K562 (cell line): ENCODE results near the gene PTTG1IP. TPM values are rescaled to one million over a fixed set of nuclear protein-coding genes. Genes with fewer than 3 reads are reported as not detected.

ENCODE experiments used
- CHD1 ChIP-seq: fragments of 200-600 bp; sonication (generic); IDR thresholded peaks from one replicate; pipeline ENCODE4 v1.6.1; 2012; ENCODE audit warnings: mild to moderate bottlenecking, moderate library complexity, low read length, inconsistent platforms
- ELK3 ChIP-seq: fragments of 450-650 bp; formaldehyde crosslinking; IDR thresholded peaks from 2 replicates; pipeline ENCODE4 v1.4.0; 2020; ENCODE audit warnings: mild to moderate bottlenecking
- GABPA ChIP-seq: fragments of 200-800 bp; sonication (Bioruptor generic); conservative IDR thresholded peaks from 2 replicates; pipeline ENCODE4 v1.6.1; 2016; ENCODE audit warnings: low read depth, missing genetic modification characterization, missing compliant biosample characterization
- HIVEP1 ChIP-seq: fragments of 250-450 bp; sonication (Bioruptor Pico); IDR thresholded peaks from 2 replicates; pipeline ENCODE4 v1.4.0; 2020; ENCODE audit warnings: mild to moderate bottlenecking
- KLF1 ChIP-seq: fragments of 450-650 bp; IDR thresholded peaks from 2 replicates; pipeline ENCODE4 v1.6.1; 2016; ENCODE audit warnings: missing genetic modification characterization, missing compliant biosample characterization
- MTA3 ChIP-seq: fragments of 450-650 bp; formaldehyde crosslinking; IDR thresholded peaks from 2 replicates; pipeline ENCODE4 v1.6.1; 2017; ENCODE audit warnings: mild to moderate bottlenecking, borderline replicate concordance
- NCOA4 ChIP-seq: fragments of 450-650 bp; IDR thresholded peaks from 2 replicates; pipeline ENCODE4 v1.6.1; 2018; ENCODE audit warnings: mild to moderate bottlenecking; ENCODE audit not compliant: partially characterized antibody
- NCOR1 ChIP-seq: fragments of 450-650 bp; IDR thresholded peaks from 2 replicates; pipeline ENCODE4 v1.6.1; 2016; ENCODE audit warnings: mild to moderate bottlenecking, moderate library complexity
- NR4A1 ChIP-seq, 2 experiments: fragments of 250-450 bp in 1 of 2; fragments of 450-650 bp in 1 of 2; sonication (Bioruptor Pico) in 1 of 2; IDR thresholded peaks; 2 replicates each; pipeline versions ENCODE4 v1.4.0 to v1.6.1; 2016 to 2020; ENCODE audit warnings: mild to moderate bottlenecking in 2 of 2, missing compliant biosample characterization in 1 of 2, missing genetic modification characterization in 1 of 2, moderate library complexity in 1 of 2
- PCBP1 ChIP-seq: fragments of 200-400 bp; formaldehyde crosslinking; IDR thresholded peaks from 2 replicates; pipeline ENCODE4 v1.6.1; 2018; ENCODE audit warnings: mild to moderate bottlenecking, low read depth, low read length; ENCODE audit not compliant: poor library complexity, severe bottlenecking
- POLR2AphosphoS5 ChIP-seq: IDR thresholded peaks from 2 replicates; pipeline ENCODE4 v1.6.1; 2011; ENCODE audit warnings: mild to moderate bottlenecking, low read depth, low read length, moderate library complexity; ENCODE audit not compliant: control insufficient read depth, insufficient read depth
- POLR2G ChIP-seq: fragments of 200-400 bp; formaldehyde crosslinking; IDR thresholded peaks from 2 replicates; pipeline ENCODE4 v1.6.1; 2017; ENCODE audit warnings: low read depth, mild to moderate bottlenecking, antibody characterized with exemption, low read length, moderate library complexity
- SRSF3 ChIP-seq: fragments of 200-400 bp; formaldehyde crosslinking; IDR thresholded peaks from 2 replicates; pipeline ENCODE4 v1.6.1; 2016; ENCODE audit warnings: mild to moderate bottlenecking, low read length, moderate library complexity; ENCODE audit not compliant: insufficient read depth
- ZBTB34 ChIP-seq: fragments of 250-450 bp; sonication (Bioruptor Pico); IDR thresholded peaks from 2 replicates; pipeline ENCODE4 v1.8.0; 2021; ENCODE audit warnings: mild to moderate bottlenecking, moderate library complexity
- ZFPM2 ChIP-seq: fragments of 250-450 bp; sonication (Bioruptor Pico); IDR thresholded peaks from 2 replicates; pipeline ENCODE4 v1.5.1; 2022; ENCODE audit warnings: mild to moderate bottlenecking
- ZKSCAN1 ChIP-seq: fragments of 150-350 bp; IDR thresholded peaks from 2 replicates; pipeline ENCODE4 v1.6.1; 2016; ENCODE audit warnings: low read depth, low read length
- ZNF124 ChIP-seq: sonication (generic); formaldehyde crosslinking; IDR thresholded peaks from 2 replicates; pipeline ENCODE4 v1.8.1; 2022; ENCODE audit warnings: missing genetic modification reagents
- ZNF239 ChIP-seq: fragments of 250-450 bp; sonication (Bioruptor Pico); IDR thresholded peaks from 2 replicates; pipeline ENCODE4 v1.4.0; 2020; ENCODE audit warnings: mild to moderate bottlenecking
- polyA plus RNA-seq, 8 experiments: library from polyadenylated mRNA; depleted of rRNA in 4 of 8; stranded (reverse) in 5 of 8; unstranded in 3 of 8; fragments of >200 nt; fragmentation: Nextera tagmentation in 2 of 8; fragmentation: Illumina TruSeq in 1 of 8; extraction: Ambion mirVana in 2 of 8; extraction: Trizol in 1 of 8; gene quantifications; 2 replicates each; pipeline versions ENCODE4 v1.2.1 to v1.2.3, GENCODE V29; 2011 to 2014; ENCODE audit warnings: inconsistent platforms in 1 of 8, missing spikeins in 1 of 8
- total RNA-seq, 7 experiments: library from RNA; depleted of rRNA in 6 of 7; stranded (reverse); fragments of >200 nt in 6 of 7; fragmentation: Illumina TruSeq in 2 of 7; extraction: Trizol in 2 of 7; gene quantifications; 2 replicates each; pipeline versions ENCODE4 v1.2.1 to v1.2.3, GENCODE V29; 2011 to 2021; ENCODE audit warnings: low replicate concordance in 1 of 7
- TF ChIP-seq, protein P1 (sequence below): sonication (generic); formaldehyde crosslinking; IDR thresholded peaks from 2 replicates; pipeline ENCODE4 v1.8.0; 2023; ENCODE audit warnings: mild to moderate bottlenecking, missing genetic modification reagents
- TF ChIP-seq, protein P2 (sequence below): fragments of 200-800 bp; sonication (Bioruptor generic); IDR thresholded peaks from 2 replicates; pipeline ENCODE4 v1.6.1; 2017; ENCODE audit warnings: missing genetic modification characterization, missing compliant biosample characterization

The PTTG1IP gene
- total and polyA plus RNA-seq, 9 of the 15 experiments (the other 6 are each of a cell fraction or from before 2014, with no cell fraction given), result 5.0 to 99.3 (median 82.4) TPM

DNA sequence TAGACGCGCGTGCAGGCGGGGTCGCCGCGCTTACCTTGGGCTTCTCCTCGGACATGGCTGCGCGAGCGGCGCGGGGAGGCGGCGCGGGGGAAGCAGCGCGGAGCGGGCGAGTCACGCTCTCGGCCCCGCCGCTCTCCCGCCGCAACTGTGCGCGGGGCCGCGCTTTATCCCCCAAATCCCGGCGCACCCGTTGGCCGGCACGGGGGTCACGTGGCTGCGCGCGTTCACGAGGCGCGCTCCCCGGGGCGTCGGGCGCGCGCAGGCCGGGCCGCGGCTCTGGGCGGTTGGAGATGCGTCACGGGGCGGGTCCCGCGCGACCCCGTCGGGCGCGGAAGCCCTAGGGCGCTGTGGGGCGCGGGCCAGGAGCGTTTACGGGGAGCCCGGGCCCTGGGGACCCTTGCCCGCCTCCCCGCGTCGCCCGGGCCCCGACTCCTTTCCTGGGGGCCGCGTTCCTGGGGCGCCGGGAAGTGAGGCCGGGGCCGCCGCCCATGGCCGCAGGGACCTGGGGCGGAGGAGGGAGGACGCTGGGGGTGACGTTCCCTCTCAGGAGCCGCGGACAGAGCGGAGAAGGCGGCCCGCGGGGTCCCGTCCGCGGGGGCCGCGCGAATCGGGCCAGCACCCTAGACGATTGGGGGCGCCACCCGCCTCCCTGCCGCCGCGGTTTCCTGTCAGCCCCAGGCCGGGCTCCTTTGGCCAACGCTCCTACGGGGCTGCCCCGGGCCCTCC is 55.4 kb downstream of the PTTG1IP start, which contains the start of gene SUMO3 (continued):
- TF ChIP-seq ZNF124 (CRISPR knock-in tag) (no peak), ZKSCAN1 (no peak), ZFPM2 (CRISPR knock-in tag) (peak; percentile 68; the same call in 1 of the 2 replicates), KLF1 (tag) (peak; percentile 95), NCOA4 (no peak), CHD1 (no peak), NR4A1 (CRISPR knock-in tag; IDR thresholded peaks at IDR 0.05) (peak; percentile 72; the same call in 1 of the 2 replicates), NR4A1 (tag; IDR thresholded peaks at IDR 0.05) (peak; percentile 97), POLR2AphosphoS5 (peak; percentile 66), POLR2G (peak; percentile 80), MTA3 (peak; percentile 77), GABPA (tag) (peak; percentile 68), ELK3 (CRISPR knock-in tag) (0 out of 2 replicates have a peak, but pooled peaks have one; percentile 6), HIVEP1 (CRISPR knock-in tag) (peak; percentile 69; the same call in 1 of the 2 replicates), SRSF3 (no peak), PCBP1 (peak; percentile 93), ZBTB34 (CRISPR knock-in tag) (peak; percentile 90), ZNF239 (CRISPR knock-in tag) (peak; percentile 72; the same call in 1 of the 2 replicates), NCOR1 (no peak)
- TF ChIP-seq, protein P1, sequence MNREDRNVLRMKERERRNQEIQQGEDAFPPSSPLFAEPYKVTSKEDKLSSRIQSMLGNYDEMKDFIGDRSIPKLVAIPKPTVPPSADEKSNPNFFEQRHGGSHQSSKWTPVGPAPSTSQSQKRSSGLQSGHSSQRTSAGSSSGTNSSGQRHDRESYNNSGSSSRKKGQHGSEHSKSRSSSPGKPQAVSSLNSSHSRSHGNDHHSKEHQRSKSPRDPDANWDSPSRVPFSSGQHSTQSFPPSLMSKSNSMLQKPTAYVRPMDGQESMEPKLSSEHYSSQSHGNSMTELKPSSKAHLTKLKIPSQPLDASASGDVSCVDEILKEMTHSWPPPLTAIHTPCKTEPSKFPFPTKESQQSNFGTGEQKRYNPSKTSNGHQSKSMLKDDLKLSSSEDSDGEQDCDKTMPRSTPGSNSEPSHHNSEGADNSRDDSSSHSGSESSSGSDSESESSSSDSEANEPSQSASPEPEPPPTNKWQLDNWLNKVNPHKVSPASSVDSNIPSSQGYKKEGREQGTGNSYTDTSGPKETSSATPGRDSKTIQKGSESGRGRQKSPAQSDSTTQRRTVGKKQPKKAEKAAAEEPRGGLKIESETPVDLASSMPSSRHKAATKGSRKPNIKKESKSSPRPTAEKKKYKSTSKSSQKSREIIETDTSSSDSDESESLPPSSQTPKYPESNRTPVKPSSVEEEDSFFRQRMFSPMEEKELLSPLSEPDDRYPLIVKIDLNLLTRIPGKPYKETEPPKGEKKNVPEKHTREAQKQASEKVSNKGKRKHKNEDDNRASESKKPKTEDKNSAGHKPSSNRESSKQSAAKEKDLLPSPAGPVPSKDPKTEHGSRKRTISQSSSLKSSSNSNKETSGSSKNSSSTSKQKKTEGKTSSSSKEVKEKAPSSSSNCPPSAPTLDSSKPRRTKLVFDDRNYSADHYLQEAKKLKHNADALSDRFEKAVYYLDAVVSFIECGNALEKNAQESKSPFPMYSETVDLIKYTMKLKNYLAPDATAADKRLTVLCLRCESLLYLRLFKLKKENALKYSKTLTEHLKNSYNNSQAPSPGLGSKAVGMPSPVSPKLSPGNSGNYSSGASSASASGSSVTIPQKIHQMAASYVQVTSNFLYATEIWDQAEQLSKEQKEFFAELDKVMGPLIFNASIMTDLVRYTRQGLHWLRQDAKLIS (CRISPR knock-in tag), result 0 out of 2 replicates have a peak, but pooled peaks have one; percentile 84
- TF ChIP-seq, protein P2, sequence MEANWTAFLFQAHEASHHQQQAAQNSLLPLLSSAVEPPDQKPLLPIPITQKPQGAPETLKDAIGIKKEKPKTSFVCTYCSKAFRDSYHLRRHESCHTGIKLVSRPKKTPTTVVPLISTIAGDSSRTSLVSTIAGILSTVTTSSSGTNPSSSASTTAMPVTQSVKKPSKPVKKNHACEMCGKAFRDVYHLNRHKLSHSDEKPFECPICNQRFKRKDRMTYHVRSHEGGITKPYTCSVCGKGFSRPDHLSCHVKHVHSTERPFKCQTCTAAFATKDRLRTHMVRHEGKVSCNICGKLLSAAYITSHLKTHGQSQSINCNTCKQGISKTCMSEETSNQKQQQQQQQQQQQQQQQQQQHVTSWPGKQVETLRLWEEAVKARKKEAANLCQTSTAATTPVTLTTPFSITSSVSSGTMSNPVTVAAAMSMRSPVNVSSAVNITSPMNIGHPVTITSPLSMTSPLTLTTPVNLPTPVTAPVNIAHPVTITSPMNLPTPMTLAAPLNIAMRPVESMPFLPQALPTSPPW (CRISPR knock-in tag), result peak; percentile 89
